Measurements from ENCODE around the gene CELF1.

Gene CELF1

GRCh38 chr11:47509077-47509536 lies 43.8 kb downstream of the CELF1 start:
- DNase-seq (ENCODE audit: low read depth in 2 of 2) = no peak

- DNase-seq (ENCODE audit: low read depth in 2 of 2) = no peak
Measured at GRCh38 chr11:47508240-47508957, 44.5 kb downstream of the CELF1 start.

GRCh38 chr11:47507563-47508239 lies 45.2 kb downstream of the CELF1 start:
- no peak for DNase-seq (ENCODE audit: low read depth in 2 of 2)

GRCh38 chr11:47506795-47507562 lies 46.0 kb downstream of the CELF1 start:
- no peak for DNase-seq (ENCODE audit: low read depth in 2 of 2)

GRCh38 chr11:47506373-47506772 lies 46.6 kb downstream of the CELF1 start:
- DNase-seq (ENCODE audit: low read depth in 2 of 2) = no peak

GRCh38 chr11:47504910-47505309 lies 48.0 kb downstream of the CELF1 start:
- no peak for DNase-seq (ENCODE audit: low read depth in 2 of 2)

GRCh38 chr11:47503227-47503626 lies 49.7 kb downstream of the CELF1 start:
- no peak for DNase-seq (ENCODE audit: low read depth in 2 of 2)

GRCh38 chr11:47502767-47503166 lies 50.2 kb downstream of the CELF1 start:
- DNase-seq (ENCODE audit: low read depth in 2 of 2) = no peak

GRCh38 chr11:47501101-47501500 lies 51.8 kb downstream of the CELF1 start:
- DNase-seq (ENCODE audit: low read depth in 2 of 2) = no peak

GRCh38 chr11:47500121-47500520 lies 52.8 kb downstream of the CELF1 start:
- DNase-seq (ENCODE audit: low read depth in 2 of 2) = no peak

GRCh38 chr11:47499614-47500013 lies 53.3 kb downstream of the CELF1 start:
- no peak for DNase-seq (ENCODE audit: low read depth in 2 of 2)

- DNase-seq (ENCODE audit: low read depth in 2 of 2) = no peak
Measured at GRCh38 chr11:47499161-47499560, 53.8 kb downstream of the CELF1 start.

- DNase-seq (ENCODE audit: low read depth in 2 of 2) = no peak
Measured at GRCh38 chr11:47498584-47499152, 54.3 kb downstream of the CELF1 start.

- DNase-seq (ENCODE audit: low read depth in 2 of 2) = no peak
Measured at GRCh38 chr11:47498149-47498548, 54.8 kb downstream of the CELF1 start.

GRCh38 chr11:47496808-47497207 lies 56.1 kb downstream of the CELF1 start:
- no peak for DNase-seq (ENCODE audit: low read depth in 2 of 2)

- DNase-seq (ENCODE audit: low read depth in 2 of 2) = no peak
Measured at GRCh38 chr11:47495856-47496217, 57.1 kb downstream of the CELF1 start.

GRCh38 chr11:47495011-47495855 lies 57.7 kb downstream of the CELF1 start:
- DNase-seq (ENCODE audit: low read depth in 2 of 2) = no peak

GRCh38 chr11:47489395-47489755 lies 63.6 kb downstream of the CELF1 start:
- no peak for DNase-seq (ENCODE audit: low read depth in 2 of 2)

- DNase-seq (ENCODE audit: low read depth in 2 of 2) = no peak
Measured at GRCh38 chr11:47488674-47489394, 64.1 kb downstream of the CELF1 start.

GRCh38 chr11:47488111-47488510 lies 64.8 kb downstream of the CELF1 start:
- DNase-seq (ENCODE audit: low read depth in 2 of 2) = no peak

GRCh38 chr11:47487421-47487820 lies 65.5 kb downstream of the CELF1 start:
- DNase-seq (ENCODE audit: low read depth in 2 of 2) = no peak
